ENCODE data around the gene FIGN.

DNA sequence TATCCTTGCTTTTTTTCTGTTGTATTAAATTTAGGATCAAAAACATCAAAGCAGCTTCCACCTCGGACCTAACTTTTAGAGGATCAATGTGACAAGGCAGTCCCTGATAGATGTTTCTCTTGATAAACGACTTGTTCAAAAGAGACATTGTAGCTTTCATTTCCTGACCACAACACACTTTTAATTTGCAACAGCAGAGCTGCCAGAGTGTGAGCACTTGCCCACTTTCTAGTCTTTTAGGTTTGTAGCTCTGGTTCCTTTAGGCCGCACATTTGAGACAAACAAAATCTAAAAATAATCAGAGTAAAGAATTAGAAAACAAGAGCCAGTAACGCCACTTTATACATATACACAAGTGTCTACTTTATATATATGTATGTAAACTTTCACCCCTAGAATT is 3.1 kb downstream of the FIGN start:
- TF ChIP-seq, protein P1, sequence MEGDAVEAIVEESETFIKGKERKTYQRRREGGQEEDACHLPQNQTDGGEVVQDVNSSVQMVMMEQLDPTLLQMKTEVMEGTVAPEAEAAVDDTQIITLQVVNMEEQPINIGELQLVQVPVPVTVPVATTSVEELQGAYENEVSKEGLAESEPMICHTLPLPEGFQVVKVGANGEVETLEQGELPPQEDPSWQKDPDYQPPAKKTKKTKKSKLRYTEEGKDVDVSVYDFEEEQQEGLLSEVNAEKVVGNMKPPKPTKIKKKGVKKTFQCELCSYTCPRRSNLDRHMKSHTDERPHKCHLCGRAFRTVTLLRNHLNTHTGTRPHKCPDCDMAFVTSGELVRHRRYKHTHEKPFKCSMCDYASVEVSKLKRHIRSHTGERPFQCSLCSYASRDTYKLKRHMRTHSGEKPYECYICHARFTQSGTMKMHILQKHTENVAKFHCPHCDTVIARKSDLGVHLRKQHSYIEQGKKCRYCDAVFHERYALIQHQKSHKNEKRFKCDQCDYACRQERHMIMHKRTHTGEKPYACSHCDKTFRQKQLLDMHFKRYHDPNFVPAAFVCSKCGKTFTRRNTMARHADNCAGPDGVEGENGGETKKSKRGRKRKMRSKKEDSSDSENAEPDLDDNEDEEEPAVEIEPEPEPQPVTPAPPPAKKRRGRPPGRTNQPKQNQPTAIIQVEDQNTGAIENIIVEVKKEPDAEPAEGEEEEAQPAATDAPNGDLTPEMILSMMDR (IDR thresholded peaks at IDR 0.05 in 4 of 5, conservative IDR thresholded peaks at IDR 0.05 in 1 of 5) = no peak
- TF ChIP-seq POLR2A (IDR thresholded peaks at IDR 0.05) = no peak

Data from gastrocnemius medialis (tissue), 4 donors.